ENCODE measurements around the gene EXOSC5.

The EXOSC5 gene

GRCh38 chr19:41341669-41342490 is 55.3 kb downstream of the EXOSC5 start:
- DNase-seq (ENCODE audit: low spot score), result no peak

- DNase-seq (ENCODE audit: low spot score), result peak; percentile 78
Observed at GRCh38 chr19:41339936-41340335, 57.2 kb downstream of the EXOSC5 start.
